NOMO-1 treated with DMSO at 0.1 percent for 48 hours (cell line): ENCODE measurements around the gene KCP.
"Not testable (repeated sequence)": the region's sequence is repeated elsewhere in the genome, so short reads cannot be mapped to it uniquely, and the experiment has no call there.

ENCODE experiments used
- DNase-seq: peaks from one replicate; lab custom pipeline; 2025; ENCODE audit not compliant: unreplicated experiment; lab: John Stamatoyannopoulos, UW

The KCP gene

DNA sequence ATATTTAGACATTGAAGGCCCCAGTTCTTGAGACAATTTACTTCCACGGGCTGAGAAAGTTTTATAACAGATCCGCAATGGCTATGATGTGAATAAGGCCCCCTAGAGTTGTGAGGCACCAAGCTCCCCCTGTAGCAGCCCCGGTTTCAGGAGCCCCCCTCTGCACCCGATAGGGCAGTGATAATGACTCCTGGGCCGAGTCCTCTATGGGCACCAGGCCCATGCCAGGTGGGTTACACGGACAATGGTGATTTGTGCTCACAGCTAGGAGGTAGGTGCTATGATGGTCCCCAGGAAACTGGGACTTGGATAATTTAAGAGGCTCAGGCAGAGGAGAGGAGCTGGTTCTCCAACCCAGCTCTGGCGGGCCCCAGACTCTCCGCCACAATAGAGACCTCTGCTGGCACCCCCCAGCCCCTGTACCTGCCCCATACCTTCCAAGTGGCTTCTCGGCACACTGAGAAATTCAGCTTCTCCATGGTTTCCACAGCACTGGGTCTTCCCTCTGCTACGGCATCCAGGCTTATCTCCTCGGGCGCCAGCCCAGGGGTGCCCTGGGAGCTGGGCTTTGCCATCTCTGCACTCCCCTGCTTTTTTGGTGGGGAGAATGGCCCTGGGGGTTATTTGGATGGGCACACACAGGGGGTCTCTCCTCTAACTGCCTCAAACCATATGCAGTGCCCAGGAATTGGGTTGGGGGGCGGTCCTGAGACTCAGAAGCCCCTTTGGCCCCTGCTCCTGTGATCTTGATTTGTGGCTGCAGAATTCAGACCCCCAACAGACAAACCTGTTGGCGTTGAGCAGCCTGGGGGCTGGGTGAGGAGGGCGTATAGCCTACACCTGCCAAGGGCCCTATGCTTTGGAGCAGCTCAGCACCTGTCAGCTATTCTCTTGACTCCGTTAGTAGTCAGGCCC is 12.2 kb upstream of the KCP start:
- DNase-seq, result no peak

DNA sequence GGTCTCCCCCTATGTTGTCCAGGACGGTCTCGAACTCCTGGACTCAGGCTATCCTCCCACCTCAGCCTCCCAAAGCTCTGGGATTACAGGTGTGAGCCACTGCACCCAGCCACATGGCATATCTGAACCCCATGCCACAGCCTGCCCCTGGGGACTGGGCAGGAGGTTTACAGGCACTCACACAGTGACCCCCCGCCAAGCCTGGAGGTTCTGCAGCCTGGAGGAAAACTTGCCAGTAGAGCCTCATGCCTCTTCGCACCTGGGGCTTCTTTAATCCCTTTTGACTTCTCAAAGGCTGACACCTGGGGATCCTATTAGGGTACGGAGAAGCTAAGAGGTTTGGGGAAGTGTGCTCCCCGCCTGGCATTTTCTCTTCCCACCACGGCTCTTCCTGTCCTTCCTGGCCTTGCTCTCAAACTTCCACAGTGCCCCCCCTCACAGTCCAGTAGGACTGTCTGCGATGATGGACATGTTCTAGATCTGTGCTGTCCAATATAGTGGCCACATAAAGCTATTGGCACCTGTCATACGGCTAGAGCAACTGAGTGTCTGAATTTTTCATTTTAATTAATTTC is 11.4 kb upstream of the KCP start:
- DNase-seq, result no peak

DNA sequence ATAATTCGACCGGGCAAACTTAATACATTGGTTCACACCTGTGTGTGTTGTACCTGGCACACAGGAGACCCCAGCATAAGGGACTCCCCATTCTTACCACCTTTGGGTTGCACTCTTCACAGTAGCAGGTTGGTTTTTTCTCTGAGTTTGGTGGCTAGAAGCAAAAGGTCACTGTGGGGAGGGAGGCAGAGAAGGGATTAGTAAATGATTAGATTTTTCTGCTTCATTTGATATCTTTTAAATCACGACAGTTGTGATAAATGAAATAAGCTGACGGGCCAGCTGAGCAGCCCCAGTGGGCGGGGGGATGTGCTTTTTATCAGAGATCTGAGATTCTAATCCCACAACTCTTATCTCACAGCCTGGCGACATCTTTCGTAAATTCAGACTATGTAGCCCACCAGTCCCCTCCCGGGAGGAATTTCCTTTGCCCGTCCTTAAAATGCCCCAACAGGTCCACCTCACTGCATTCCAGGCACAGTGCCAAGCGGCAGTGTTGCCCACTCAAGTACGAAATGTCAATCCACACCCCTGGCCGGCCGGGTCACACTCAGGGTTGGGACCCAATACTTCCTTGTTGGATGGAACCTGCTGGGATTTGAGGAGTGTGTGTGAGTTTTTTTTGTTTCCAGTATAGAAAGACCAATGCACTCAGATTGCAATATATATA is 10.5 kb upstream of the KCP start:
- no peak for DNase-seq

DNA sequence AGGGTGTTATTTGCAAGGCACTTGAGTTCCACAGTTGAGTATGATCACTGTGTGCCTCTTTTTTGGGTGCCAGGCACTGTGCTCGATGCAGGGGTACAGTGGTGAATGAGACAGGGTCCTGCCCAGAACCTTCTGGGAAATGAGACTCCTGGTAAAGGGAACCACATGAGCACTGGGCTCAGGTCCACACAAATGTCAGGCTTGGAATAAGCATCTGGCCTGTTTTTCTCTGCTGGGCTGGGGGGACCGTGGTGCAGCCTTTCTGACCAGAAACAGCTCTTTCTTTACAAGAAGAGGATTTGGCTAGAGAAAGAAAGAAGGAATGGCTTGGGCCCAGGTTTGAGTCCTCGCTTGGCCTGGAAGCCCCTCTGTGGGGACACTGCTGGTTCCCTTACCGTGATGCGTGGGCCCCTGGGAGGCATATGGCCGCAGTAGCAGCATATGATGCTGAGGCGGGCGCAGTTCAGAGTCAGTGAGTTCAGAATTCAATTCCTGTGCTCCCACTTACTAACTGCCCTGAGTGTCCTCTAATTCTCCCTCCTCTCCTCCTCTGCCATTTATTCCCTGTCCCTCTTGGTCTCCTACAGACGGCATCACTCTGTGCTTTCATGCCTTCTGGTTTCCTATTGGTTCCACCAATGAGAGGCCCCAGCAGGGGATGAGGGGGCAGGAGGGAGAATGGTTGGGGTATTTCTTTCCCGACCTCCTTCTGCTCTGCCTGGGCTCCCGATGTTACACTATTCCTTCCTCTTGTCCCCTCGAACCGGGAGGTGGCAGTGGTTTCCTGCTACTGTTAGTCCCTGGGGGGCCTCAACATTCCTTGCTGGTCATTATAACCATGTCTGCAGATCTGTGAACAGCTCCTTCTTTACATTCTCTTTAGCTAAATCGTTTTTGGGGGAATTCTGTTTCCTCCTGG is 9.6 kb upstream of the KCP start:
- DNase-seq, result no peak

DNA sequence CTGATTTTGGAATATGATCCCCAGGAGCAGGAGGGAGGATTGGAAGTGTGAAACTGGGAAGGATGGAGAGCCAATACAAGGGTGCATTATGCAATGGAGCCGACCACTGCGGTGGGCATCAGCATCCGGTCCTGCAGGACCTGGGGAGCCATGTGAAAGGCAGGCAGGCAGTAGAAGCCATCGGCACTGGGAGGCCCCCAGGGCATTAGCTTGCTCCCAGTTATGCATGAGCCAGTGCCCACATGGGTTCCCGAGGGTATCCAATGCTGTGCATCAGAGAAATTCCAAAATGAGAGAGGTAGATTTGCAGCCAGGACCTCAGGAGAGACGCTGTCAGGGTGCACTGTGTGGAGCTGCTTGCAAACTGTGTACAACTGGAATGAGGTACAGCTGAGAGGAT is 8.7 kb upstream of the KCP start:
- DNase-seq, result no peak

DNA sequence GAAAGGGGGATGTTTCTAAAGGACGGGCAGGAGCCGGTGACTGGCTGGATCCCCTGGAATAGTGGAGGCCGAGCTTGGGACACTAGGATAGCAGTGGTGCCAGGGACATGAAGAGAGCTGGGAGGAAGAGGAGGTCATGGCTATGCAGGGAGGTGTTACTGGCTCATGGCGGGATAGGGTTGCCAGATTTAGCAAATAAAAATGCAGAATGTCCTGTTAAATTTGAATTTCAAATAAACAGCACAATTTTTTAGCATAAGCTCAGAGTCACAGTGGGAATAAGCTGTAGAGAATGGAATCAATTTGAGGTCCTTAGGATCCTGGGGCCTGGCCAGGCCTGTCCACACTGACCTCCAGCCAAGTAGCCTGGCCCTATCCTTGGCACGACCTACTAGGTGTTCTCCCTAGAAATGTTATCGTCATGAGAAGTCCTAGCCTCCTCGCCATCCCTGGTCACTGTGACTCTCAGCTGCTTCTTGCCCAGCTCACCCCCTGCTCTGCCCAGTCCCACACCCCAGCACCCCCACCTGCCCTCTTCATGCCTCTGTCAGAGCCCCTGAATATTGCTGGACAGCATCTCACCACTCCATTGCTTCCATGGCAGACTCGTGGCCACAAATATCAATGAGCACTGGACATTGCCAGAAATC is 7.6 kb upstream of the KCP start:
- no peak for DNase-seq

DNA sequence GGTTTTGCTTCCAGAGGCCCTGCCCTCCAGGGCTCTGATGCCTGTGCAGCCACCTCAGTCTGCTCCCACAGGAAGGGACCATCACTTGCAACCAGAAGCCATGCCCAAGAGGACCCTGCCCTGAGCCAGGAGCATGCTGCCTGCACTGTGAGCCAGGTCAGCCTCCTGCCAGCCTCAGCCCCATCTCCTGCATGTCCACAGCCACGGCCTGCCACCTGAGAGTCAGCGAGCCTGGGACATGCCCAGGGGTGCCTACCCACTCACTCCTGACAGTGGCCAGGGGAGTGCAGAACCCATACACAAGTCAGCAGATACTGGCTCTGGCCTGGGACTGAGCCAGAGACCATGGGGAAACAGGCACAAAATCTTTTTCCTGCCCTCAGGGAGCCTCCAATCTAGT is 6.6 kb upstream of the KCP start:
- no peak for DNase-seq

DNA sequence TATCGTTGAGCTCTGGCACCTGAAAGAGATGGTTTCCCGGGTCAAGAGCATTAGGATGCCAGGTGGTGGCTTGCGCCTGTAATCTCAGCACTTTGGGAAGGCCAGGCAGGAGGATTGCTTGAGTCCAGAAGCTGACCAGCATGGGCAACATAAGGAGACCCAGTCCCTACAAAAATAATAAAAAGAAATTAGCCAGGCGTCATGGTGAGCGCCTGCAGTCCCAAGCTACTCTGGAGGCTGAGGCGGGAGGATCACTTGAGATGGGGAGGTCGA is 6.1 kb upstream of the KCP start:
- DNase-seq, result no peak

DNA sequence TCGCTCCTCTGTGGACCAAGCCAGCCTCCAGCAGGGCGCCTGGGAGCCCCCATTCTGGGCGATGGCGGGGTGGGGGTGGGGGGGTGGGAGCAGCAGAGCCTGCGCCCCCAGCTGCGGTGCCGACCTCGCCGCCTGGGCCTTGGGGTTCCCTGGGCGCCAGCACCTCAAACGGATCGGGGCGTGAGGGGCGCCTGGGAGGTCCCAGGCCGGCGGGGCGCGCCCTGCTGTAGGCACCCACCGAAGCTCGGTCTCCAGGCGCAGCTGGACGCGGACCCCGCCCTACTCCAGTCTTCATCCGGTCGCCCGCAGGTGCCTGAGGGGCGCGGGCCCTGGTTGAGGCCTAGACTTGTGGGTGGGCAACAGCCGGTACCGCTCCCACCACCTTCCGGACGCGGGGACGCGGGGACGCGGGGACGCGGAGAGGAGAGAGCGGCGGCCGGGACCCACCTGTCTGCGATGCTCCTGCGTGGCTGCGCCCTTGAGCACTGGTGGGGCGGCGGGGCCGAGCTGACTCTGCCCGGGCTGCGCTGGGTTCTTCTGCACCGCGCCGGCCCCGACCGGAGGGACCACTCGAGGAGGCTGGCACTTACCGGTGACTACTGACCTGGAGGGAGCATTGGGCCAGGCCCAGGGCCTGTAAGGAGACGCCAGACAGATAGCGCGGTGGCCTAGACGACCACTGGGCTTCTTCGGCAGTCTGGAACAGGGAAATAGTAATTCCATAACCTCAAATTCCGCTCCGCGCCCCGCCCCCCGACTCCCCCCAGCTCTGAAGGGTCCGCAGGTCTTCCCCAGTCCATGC is 5.5 kb upstream of the KCP start:
- DNase-seq, result no peak

DNA sequence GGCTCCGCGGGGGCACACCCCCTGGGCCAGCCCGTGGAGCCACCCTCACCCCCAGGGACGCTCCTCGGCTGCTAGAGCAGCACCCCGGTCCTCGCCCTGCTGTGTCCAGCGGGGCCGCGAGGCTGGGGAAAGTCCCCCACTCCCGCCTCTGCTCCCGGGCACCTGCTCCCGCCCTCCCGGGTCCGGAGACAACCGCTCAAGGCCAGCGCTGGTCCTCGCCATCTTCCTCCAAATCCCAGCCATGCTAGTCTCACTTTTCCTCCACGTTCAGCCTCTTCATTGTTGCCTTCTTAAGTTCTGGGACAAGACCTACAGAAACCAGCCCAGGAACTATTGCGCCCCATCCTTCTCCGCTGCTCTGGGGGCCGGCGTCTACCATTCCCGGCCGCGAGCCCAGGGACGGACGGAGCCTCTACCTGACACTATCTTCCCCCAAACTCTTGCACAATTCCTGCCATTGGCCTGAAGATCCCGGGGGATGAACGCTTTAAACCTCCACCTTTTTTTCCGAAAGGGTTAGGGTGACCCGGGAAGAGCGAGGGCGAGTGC is 4.8 kb upstream of the KCP start:
- DNase-seq, result no peak

DNA sequence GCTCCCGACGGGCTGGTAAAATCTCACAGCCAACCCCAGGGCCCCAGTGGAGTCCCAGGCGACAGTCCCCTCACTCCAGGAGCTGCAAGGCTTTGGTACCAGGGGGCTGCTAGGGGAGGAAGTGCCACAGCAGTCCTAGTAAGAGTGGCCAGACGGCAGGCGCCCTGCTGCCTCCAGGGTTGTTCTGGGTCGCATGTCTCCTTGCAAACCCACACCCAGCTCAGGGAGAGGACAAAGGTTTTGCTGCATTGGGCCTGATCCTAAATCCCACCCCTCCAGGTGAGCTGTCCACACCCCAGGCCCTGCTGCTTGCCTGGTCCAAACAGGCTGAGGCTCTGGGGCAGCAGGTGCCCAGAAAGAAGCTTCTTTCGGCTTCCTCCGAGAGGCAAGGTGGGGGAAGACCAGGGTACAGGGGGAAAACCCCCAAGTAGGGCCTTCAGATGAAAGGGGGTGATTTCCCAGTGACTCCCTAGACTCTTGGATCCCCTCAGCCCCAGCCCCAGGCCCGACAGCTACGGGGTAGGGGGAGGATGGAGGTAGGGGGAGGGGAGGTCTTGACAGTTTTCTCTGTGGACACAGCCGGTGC is 4.2 kb upstream of the KCP start:
- DNase-seq, result no peak

DNA sequence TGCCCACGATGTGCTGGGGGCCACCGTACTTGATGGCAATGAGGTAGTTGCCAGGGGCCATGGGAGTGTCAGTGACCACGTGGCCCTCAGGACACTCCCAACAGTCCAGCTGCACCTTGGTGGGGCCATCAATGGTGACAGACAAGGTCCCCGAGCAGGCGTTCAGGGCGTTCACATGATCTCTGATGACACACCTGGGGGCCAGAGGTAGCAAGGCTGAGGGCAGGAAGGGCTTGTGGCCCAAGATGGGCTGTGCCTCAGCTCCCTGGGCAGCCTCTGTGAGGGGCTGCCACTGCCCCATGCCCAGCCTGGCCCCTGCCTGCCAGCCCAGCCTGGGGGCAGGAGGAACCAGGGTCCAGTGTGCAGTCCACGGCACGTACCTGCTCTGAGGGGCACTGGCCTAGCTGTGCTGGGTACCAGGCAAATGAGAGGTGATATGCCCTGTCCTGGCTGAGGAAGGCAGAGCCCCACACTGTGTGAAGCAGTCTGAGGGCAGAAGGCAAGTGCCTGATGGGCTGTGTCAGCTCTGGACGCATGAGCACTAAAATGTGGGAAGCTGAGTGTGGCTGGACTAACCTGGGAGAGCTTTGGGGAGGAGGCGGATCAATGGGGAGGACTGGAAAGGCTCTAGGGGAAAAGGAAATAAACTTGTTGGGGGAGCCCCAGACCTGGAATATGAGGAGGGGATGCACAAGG is 3.5 kb upstream of the KCP start:
- DNase-seq, result no peak

DNA sequence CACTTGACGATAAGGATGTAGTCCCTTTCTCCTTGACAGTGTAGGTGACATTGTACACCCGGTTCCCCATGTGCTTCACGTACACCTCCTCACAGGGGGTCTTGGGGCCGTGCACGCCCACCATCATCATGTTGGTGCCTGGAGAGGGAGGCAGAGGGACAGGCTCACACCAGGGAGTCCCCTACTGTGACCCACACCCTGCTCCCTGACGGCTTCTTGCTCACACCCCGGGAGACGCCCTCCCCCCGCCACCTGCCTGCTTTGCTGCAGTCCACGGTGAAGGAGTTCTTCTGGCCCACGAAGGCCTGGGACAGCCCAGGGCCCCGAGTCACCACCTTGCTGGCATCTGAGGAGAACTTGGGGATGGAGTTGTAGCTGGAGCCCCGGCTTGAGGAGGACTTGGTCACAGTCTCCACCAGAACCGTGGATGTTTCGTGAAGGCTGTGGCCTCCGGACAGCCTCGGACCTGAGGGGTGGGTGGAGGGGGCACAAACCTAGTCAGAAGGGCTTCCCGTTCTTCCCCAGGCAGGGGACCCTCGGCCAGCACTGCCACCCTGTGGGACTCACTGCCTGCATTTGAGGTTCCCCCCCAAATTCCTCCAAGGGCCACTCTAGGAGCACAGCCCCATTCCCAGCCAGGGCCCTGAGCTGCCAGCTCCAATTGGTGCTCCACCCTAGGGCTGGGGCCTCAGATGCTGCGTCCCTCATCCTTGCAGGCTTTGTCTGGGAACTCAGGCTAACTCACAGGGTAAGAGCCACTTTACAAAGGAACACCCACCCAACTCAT is 2.4 kb upstream of the KCP start:
- DNase-seq, result not testable (repeated sequence)

DNA sequence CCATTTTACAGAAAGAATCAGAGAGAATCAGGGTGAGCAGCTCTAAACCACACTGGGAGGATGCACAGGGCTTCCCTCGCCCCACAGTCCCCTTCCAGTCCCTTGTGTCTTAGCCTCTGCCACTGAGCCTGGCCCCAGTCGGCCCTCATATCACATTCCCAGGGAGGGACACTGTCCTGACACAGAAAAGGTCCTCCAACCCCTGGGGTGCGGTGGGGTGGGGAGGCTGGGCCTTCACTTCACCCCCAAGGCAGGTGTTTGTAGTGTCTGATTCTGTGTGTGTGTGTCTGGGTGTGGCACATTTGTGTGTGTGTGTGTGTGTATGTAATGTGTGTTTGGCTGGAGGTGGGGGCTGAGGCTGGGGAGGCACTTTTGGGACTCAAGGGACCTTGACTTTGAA is 1.8 kb upstream of the KCP start:
- DNase-seq, result no peak

DNA sequence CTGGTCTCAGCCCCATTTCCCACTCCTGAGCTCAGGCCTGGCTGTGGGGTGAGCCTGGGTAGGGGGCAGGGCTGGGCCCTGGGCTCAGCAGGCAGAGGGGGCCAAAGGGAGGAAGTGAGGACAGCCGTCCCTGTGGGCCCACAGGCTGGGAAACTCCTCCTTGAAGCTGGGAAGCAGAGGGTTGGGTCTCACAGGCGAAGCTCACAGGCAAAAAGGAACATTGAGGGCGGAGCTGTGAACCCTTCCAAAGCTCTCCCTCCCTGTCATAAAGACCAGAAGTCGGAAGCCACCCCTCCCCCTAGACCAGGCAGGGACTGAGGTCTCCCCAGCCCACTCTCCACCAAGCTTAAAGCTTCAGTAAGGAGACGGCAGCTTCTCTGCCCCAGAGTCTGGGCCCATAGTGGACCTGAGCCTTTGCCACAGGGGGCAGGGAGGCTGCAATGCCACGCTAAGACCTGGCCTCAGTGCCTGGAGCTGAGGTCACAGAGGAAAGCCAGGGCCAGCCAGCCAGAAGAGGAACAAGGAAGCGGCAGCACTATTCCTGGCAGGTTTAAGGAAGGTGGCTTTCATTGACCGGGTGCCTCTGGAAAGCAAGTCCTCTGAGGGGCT is 1.0 kb upstream of the KCP start:
- DNase-seq, result no peak

DNA sequence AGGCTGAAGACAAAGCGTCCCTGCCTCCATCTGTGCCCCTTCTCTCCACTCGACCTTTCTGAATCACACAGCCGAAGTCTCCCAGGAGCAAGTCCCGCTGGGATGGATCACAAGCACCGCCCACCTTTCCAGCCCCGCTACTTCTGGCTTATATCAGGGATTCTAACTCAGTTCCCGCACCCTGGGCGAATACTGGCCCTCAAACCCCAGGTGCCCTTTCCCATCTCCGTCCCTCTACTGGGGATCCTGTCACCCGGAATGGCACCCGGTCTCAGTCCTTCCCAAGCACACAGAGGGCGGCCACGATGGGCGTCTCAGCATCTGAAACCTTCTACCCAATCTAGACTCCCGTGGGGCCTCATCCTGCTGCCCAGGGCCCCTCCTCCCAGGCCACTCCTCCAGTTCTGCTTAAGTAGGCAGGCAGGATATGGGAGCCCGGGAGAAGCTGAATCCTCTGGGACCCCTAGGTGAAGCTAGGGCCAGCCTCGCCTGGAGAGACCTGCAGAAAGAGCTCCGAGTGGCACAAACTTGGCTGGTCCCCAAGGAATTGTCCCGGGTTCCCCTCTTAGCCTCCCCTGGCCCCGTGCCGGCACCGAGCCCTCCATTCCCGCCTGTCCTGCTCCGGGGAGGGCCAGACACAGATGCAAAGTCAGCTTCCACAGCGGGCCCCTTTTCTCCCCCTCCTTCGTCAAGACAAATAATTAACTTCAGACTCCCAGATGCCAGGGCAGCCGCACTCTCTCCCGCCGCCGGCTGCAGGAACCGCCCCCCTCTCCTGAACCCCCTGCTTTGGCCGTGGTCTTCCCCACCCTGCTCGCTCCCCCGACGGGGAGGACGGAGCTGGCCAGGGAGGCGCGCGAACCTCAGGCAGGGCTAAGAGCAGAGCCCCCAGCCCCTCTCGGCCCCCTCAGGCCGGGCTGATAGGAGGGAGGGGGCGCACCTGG is 612 bp downstream of the KCP start:
- no peak for DNase-seq
